H1 (cell line): Measurements from ENCODE around the gene KBTBD12. TPM values are rescaled to one million over a fixed set of nuclear protein-coding genes. Genes with fewer than 3 reads are reported as not detected.

Experiments
- ATF2 ChIP-seq: IDR thresholded peaks from 2 replicates; pipeline ENCODE4 v1.6.1; 2012; ENCODE audit warnings: low read length, inconsistent platforms
- CBX5 ChIP-seq: fragments of 300-800, 300-1000 bp; sonication (generic); IDR thresholded peaks from 2 replicates; pipeline ENCODE4 v1.7.1; 2016; ENCODE audit warnings: antibody characterized with exemption, low read length, low read depth
- CHD1 ChIP-seq: IDR thresholded peaks from 2 replicates; pipeline ENCODE4 v1.6.1; 2012; ENCODE audit warnings: low read depth, low read length, improper control_type of control experiment
- CHD7 ChIP-seq: fragments of 300-600 bp; sonication (generic); IDR thresholded peaks from 2 replicates; pipeline ENCODE4 v1.7.1; 2012; ENCODE audit warnings: low read length, moderate library complexity, mild to moderate bottlenecking, inconsistent platforms; ENCODE audit not compliant: insufficient replicate concordance
- FOSL1 ChIP-seq: IDR thresholded peaks from 2 replicates; pipeline ENCODE4 v1.6.1; 2011; ENCODE audit warnings: mild to moderate bottlenecking, low read depth, low read length, moderate library complexity; ENCODE audit not compliant: insufficient read depth
- MAX ChIP-seq: IDR thresholded peaks from 2 replicates; pipeline ENCODE4 v1.6.1; 2012; ENCODE audit warnings: inconsistent platforms
- NRF1 ChIP-seq: IDR thresholded peaks from 2 replicates; pipeline ENCODE4 v1.6.1; 2011; ENCODE audit warnings: mild to moderate bottlenecking, low read depth, low read length, improper control_type of control experiment
- POLR2A ChIP-seq, 2 experiments: IDR thresholded peaks; 1 replicate in 1 of 2; 2 replicates in 1 of 2; pipeline ENCODE4 v1.6.1; 2011; ENCODE audit warnings: low read depth in 2 of 2, low read length in 2 of 2, mild to moderate bottlenecking in 2 of 2; ENCODE audit errors: control extremely low read depth in 1 of 2
- SRF ChIP-seq: IDR thresholded peaks from 2 replicates; pipeline ENCODE4 v1.6.1; 2011; ENCODE audit warnings: mild to moderate bottlenecking, low read depth, low read length, moderate library complexity
- TEAD4 ChIP-seq: IDR thresholded peaks from 2 replicates; pipeline ENCODE4 v1.6.1; 2012; ENCODE audit warnings: low read depth, low read length, inconsistent platforms, mixed read lengths
- polyA plus RNA-seq, 7 experiments: library from polyadenylated mRNA; depleted of rRNA in 3 of 7; stranded (reverse) in 5 of 7; unstranded in 2 of 7; fragments of >200 nt in 5 of 7; fragments of 200-250 nt in 2 of 7; gene quantifications; 1 replicate in 5 of 7; 2 replicates in 1 of 7; 4 replicates in 1 of 7; pipeline versions ENCODE4 v1.2.1 to v1.2.3, GENCODE V29; 2011 to 2013; ENCODE audit warnings: missing spikeins in 2 of 7, mixed read lengths in 2 of 7
- total RNA-seq: library from RNA; stranded (reverse); fragmentation: NEBNext Ultra II Directional; extraction: Animal tissue kit (Norgen Biotek cat#: 25700); gene quantifications from 2 replicates; pipeline ENCODE4 v1.2.1, GENCODE V29; 2021

KBTBD12 gene
- total and polyA plus RNA-seq, 2 of the 8 experiments (the other 6 are each of a cell fraction or from before 2014, with no cell fraction given): 0.33 to 0.63 TPM

GRCh38 chr3:127888156-127888555 is 26.9 kb upstream of the KBTBD12 start (continued):
- TF ChIP-seq CHD7: no peak
- TF ChIP-seq CHD1: no peak
- TF ChIP-seq POLR2A (IDR thresholded peaks at IDR 0.05; ENCODE audit: control extremely low read depth in 1 of 2, low read depth in 2 of 2, low read length in 2 of 2): no peak
- TF ChIP-seq ATF2: no peak
- no peak for TF ChIP-seq NRF1
- no peak for TF ChIP-seq TEAD4
- no peak for TF ChIP-seq SRF
- no peak for TF ChIP-seq MAX
- TF ChIP-seq FOSL1: no peak
- no peak for TF ChIP-seq CBX5
